Astrocyte (in vitro differentiated cells and primary cell): Measurements from ENCODE around the gene PRSS1.
"Not testable (repeated sequence)": the region's sequence is repeated elsewhere in the genome, so short reads cannot be mapped to it uniquely, and the experiment has no call there.

Experiments used
- CTCF ChIP-seq: IDR thresholded peaks from 2 replicates; pipeline ENCODE4 v1.5.1; 2011; ENCODE audit warnings: low read depth, mild to moderate bottlenecking, inconsistent platforms, low read length, moderate library complexity; ENCODE audit not compliant: insufficient read depth
- EZH2 ChIP-seq: IDR thresholded peaks from 2 replicates; pipeline ENCODE4 v1.6.1; 2012; ENCODE audit warnings: mild to moderate bottlenecking, low read length, inconsistent platforms; ENCODE audit not compliant: insufficient read depth

- not testable (repeated sequence) for TF ChIP-seq EZH2, CTCF
Measured at GRCh38 chr7:142751526-142752175, 2.4 kb downstream of the PRSS1 start.
